Activated naive CD4-positive, alpha-beta T cell treated with anti-CD3 and anti-CD28 coated beads for 36 hours (primary cell): ENCODE measurements around the gene MYO5B. TPM values are rescaled to one million over a fixed set of nuclear protein-coding genes. Genes with fewer than 3 reads are reported as not detected.

Experiments
- CTCF ChIA-PET: fragments of 350-600 bp; sonication (Branson Sonifier 250); formaldehyde crosslinking; loops from one replicate; lab custom pipeline; 2021; ENCODE audit warnings: antibody characterized with exemption; lab: Charles Lee
- DNase-seq: peaks from one replicate; pipeline ENCODE4 v3.0.0-alpha.2; 2020
- H3K27ac Mint-ChIP-seq: one replicate; pipeline ENCODE4 v1.8.0; 2021; ENCODE audit warnings: mild to moderate bottlenecking, mixed read lengths
- H3K27me3 Mint-ChIP-seq: one replicate; pipeline ENCODE4 v1.8.0; 2021; ENCODE audit warnings: low read depth, mixed read lengths
- H3K36me3 Mint-ChIP-seq: one replicate; pipeline ENCODE4 v1.8.0; 2021; ENCODE audit warnings: low read depth, mixed read lengths
- H3K4me1 Mint-ChIP-seq: one replicate; pipeline ENCODE4 v1.8.0; 2021; ENCODE audit warnings: low read depth, mixed read lengths
- H3K4me3 Mint-ChIP-seq: one replicate; pipeline ENCODE4 v1.8.0; 2021; ENCODE audit warnings: mild to moderate bottlenecking, moderate library complexity, mixed read lengths
- H3K9me3 Mint-ChIP-seq: one replicate; pipeline ENCODE4 v1.8.0; 2021; ENCODE audit warnings: mixed read lengths
- intact Hi-C: fragments of 100-400 bp; cut with micrococcal nuclease; formaldehyde crosslinking; loops from one replicate; pipeline ENCODE4 v1.15.1; 2023
- total RNA-seq, 2 experiments: library from RNA; stranded (reverse); gene quantifications; one replicate each; pipeline ENCODE4 v1.2.3, GENCODE V29; 2021

Gene MYO5B
- total RNA-seq, 2 experiments from 2014 or later, result 0.02 to 0.12 TPM

GRCh38 chr18:50162486-50163304 lies 32.3 kb downstream of the MYO5B start:
- H3K4me1 Mint-ChIP-seq, result no peaks in the 10 kb centered on the region
- no peaks in the 10 kb centered on the region for H3K9me3 Mint-ChIP-seq
- H3K27me3 Mint-ChIP-seq, result peaks cover 18% of the 10 kb centered on the region
- no peaks in the 10 kb centered on the region for H3K36me3 Mint-ChIP-seq
- no peak overlapping the region for H3K4me3 Mint-ChIP-seq
- H3K27ac Mint-ChIP-seq, result no peak overlapping the region
- intact Hi-C loops, result no loop called here
- no peak for DNase-seq
- CTCF ChIA-PET, result no interaction called here

DNA sequence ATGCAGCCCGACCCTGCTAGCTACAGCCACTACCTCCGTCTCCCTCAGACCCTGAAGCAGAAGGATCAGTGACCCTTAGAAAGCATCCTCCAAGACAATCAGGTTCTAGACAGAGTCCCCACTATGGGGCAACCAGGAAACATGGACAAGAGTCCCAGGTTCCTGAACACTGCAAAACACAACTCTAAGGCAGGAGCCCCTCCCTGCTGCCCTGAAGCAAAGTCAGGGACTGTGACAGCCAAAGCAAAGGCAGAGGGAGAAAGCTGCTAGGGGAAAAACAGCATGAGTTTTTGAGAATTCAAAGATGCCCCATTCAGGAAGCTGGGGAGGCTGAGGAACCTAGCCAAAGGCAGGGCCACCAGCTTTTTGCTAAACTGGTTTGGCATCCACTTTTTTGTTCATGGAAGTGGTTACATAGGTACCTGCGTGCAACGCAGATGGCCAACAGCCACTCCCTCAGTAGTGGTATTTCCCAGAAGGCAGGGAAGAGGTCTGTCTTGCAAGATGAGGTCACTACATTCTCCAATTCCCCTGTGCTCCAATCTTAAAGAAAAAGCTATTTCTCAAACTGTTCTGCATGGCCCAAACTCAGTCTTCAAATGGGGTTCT lies 33.2 kb downstream of the MYO5B start:
- no peak overlapping the region for H3K27ac Mint-ChIP-seq
- H3K36me3 Mint-ChIP-seq, result no peaks in the 10 kb centered on the region
- H3K4me3 Mint-ChIP-seq, result no peak overlapping the region
- CTCF ChIA-PET, result no interaction called here
- H3K4me1 Mint-ChIP-seq, result no peaks in the 10 kb centered on the region
- no peaks in the 10 kb centered on the region for H3K9me3 Mint-ChIP-seq
- peaks cover 20% of the 10 kb centered on the region for H3K27me3 Mint-ChIP-seq
- no peak for DNase-seq
- intact Hi-C loops, result no loop called here

GRCh38 chr18:50159654-50160046 lies 35.3 kb downstream of the MYO5B start:
- H3K36me3 Mint-ChIP-seq, result no peaks in the 10 kb centered on the region
- no peaks in the 10 kb centered on the region for H3K9me3 Mint-ChIP-seq
- CTCF ChIA-PET, result no interaction called here
- H3K27me3 Mint-ChIP-seq, result peaks cover 14% of the 10 kb centered on the region
- no peak overlapping the region for H3K27ac Mint-ChIP-seq
- H3K4me1 Mint-ChIP-seq, result no peaks in the 10 kb centered on the region
- intact Hi-C loops, result no loop called here
- no peak for DNase-seq
- no peak overlapping the region for H3K4me3 Mint-ChIP-seq

DNA sequence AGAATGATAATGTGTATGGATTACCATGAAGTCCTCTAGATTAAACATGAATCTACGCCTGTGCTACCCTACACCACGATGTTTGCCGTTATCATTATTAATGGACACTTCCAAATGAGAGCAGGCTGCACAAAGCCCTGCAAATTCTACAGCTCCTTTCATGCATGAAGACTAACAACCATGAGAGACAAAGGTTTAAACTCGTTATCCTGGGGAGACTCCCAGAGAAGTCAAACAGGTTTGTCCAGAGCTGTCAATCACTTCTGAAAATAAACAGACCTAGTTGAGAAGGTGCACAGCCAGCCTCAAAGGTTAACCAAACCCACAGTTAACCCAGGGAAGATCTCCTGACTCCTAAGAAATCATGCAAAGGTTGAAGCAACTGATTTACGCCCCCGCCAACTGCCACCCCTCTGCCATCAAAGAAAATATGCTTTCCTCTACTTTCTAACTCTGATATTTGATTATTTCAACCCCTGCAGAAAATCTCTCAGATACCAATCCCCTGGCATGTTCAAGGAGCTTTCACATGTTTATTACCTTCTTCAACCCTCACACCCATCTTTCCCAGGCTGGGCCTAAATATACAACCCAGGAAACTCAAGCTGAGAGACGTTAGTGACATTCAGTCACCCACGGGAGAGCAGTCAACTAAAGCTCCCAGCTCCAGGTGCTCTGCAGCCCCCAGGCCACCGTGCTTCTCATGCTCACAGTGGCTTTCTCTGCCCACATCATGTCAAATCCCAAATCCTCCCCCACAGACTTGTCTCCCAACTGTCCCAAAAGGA lies 35.9 kb downstream of the MYO5B start:
- CTCF ChIA-PET, result no interaction called here

GRCh38 chr18:50155406-50155805 lies 39.5 kb downstream of the MYO5B start:
- intact Hi-C loops, result no loop called here
- Mint-ChIP-seq H3K4me1 (no peaks in the 10 kb centered on the region), H3K4me3 (no peak overlapping the region), H3K9me3 (no peaks in the 10 kb centered on the region), H3K36me3 (no peaks in the 10 kb centered on the region), H3K27ac (no peak overlapping the region), H3K27me3 (peaks cover 4% of the 10 kb centered on the region)
- CTCF ChIA-PET, result interaction anchor here (0.7 to 1.1 kb wide), 2 partner anchors 202 to 283 kb away, joined by 3 read pairs; no protein-coding TSS in a partner anchor
- no peak for DNase-seq

More for the DNA sequence above, 35.9 kb downstream of the MYO5B start:
- no peak overlapping the region for H3K27ac Mint-ChIP-seq
- H3K36me3 Mint-ChIP-seq, result no peaks in the 10 kb centered on the region
- no peak for DNase-seq
- H3K27me3 Mint-ChIP-seq, result peaks cover 13% of the 10 kb centered on the region
- H3K9me3 Mint-ChIP-seq, result no peaks in the 10 kb centered on the region
- intact Hi-C loops, result no loop called here
- H3K4me3 Mint-ChIP-seq, result no peak overlapping the region
- no peaks in the 10 kb centered on the region for H3K4me1 Mint-ChIP-seq

DNA sequence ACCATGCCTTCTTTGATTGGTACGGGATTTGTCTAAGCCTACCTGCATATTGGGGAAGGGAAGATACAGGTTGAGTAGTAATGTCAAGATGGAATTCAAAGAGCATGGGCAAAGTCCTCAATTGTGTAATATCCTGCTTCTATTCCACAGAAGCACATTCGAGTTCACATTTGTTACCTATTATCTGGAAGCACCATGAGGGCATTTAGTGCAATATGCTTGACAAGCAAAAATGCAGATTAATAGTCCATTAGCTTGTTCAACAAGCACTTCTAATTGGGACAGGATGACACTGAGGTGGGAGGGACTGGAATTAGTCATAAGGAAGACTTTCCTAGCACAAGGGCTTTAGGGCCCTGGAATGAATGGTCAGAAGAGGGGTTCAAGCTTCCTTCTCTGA lies 40.5 kb downstream of the MYO5B start:
- H3K9me3 Mint-ChIP-seq, result no peaks in the 10 kb centered on the region
- H3K36me3 Mint-ChIP-seq, result no peaks in the 10 kb centered on the region
- CTCF ChIA-PET, result interaction anchor here (0.9 to 1.1 kb wide), 2 partner anchors 35 to 203 kb away, joined by 3 read pairs; no protein-coding TSS in a partner anchor
- no peaks in the 10 kb centered on the region for H3K4me1 Mint-ChIP-seq
- intact Hi-C loops, result no loop called here
- no peak overlapping the region for H3K4me3 Mint-ChIP-seq
- no peak overlapping the region for H3K27ac Mint-ChIP-seq
- no peak for DNase-seq
- H3K27me3 Mint-ChIP-seq, result peaks cover 4% of the 10 kb centered on the region

DNA sequence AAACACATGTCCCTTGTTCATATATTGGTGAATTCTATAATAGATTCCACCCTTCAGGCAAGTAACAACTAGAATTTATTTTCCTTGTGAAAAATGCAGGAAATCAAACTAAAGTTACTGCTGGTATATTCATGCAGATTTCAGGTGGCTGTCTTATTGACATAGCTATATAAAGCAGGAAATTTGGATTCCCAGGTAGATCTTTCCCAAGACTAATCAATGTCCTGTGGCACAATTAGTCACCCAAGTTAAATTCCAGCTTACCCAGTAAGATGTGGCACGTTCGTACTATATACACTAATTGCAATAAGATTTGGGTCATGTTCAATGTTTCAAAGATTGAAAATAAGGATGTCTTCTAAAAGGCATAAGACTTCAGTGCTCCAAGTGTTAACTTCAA lies 42.0 kb downstream of the MYO5B start:
- intact Hi-C loops, result no loop called here
- Mint-ChIP-seq H3K36me3 (no peaks in the 10 kb centered on the region), H3K4me1 (no peaks in the 10 kb centered on the region), H3K27me3 (peaks cover 2% of the 10 kb centered on the region), H3K9me3 (no peaks in the 10 kb centered on the region), H3K27ac (no peak overlapping the region), H3K4me3 (no peak overlapping the region)
- CTCF ChIA-PET, result no interaction called here
- no peak for DNase-seq

GRCh38 chr18:50151926-50152325 lies 43.0 kb downstream of the MYO5B start:
- DNase-seq, result no peak
- CTCF ChIA-PET, result interaction anchor here (1.0 kb wide), 1 partner anchor 15 kb away, joined by 3 read pairs; no protein-coding TSS in a partner anchor
- intact Hi-C loops, result no loop called here
- H3K27me3 Mint-ChIP-seq, result peaks cover 4% of the 10 kb centered on the region
- no peaks in the 10 kb centered on the region for H3K36me3 Mint-ChIP-seq
- H3K4me3 Mint-ChIP-seq, result no peak overlapping the region
- no peak overlapping the region for H3K27ac Mint-ChIP-seq
- H3K4me1 Mint-ChIP-seq, result no peaks in the 10 kb centered on the region
- H3K9me3 Mint-ChIP-seq, result no peaks in the 10 kb centered on the region

DNA sequence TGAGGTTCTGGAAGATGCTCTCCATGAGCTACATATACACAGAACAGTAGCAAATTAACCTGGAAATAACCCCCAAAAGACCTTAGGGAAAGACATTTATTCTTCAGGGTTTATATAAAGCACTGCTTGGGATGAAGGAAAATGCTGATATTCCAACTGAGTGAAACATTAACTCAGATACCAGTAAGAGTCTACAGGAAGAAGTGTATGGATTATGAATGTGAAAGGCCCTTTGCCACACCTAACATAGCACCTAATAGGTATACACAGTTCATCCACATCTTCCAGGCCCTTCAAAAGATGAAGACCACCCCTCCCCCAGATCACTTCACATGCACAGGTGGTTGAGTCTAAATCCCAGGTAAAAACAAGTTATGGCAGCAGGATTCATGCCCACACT lies 50.4 kb downstream of the MYO5B start:
- no peaks in the 10 kb centered on the region for H3K4me1 Mint-ChIP-seq
- no peak overlapping the region for H3K27ac Mint-ChIP-seq
- H3K9me3 Mint-ChIP-seq, result no peaks in the 10 kb centered on the region
- H3K4me3 Mint-ChIP-seq, result no peak overlapping the region
- CTCF ChIA-PET, result no interaction called here
- intact Hi-C loops, result no loop called here
- DNase-seq, result no peak
- H3K27me3 Mint-ChIP-seq, result peaks cover 11% of the 10 kb centered on the region
- no peaks in the 10 kb centered on the region for H3K36me3 Mint-ChIP-seq

- no peaks in the 10 kb centered on the region for H3K4me1 Mint-ChIP-seq
- intact Hi-C loops, result no loop called here
- no peak overlapping the region for H3K27ac Mint-ChIP-seq
- no peak overlapping the region for H3K4me3 Mint-ChIP-seq
- no peaks in the 10 kb centered on the region for H3K9me3 Mint-ChIP-seq
- peaks cover 11% of the 10 kb centered on the region for H3K27me3 Mint-ChIP-seq
- no peak for DNase-seq
- CTCF ChIA-PET, result no interaction called here
- no peaks in the 10 kb centered on the region for H3K36me3 Mint-ChIP-seq
Observed at GRCh38 chr18:50143886-50144285, 51.1 kb downstream of the MYO5B start.

DNA sequence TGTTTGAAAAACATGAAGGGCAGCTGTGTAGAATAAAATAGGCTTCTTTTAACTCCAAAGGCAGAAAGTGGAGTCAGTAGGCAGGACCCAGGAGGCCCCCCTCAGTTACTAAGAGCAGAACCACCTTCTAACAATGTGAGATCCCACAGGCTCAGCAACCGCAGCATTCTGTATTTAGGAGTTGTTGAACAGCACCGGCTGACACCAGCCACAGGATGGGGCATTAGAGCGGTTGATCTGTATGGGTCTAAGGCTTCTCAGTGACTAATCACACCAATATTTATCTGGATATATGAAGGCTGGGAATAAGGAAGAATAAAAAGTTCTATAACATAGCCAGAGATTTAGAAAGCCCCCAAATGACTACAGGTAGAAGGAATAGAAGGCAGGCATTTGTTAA lies 51.7 kb downstream of the MYO5B start:
- CTCF ChIA-PET, result interaction anchor here (0.6 to 0.9 kb wide), 2 partner anchors 62 to 638 kb away, joined by 3 to 5 read pairs; no protein-coding TSS in a partner anchor
- intact Hi-C loops, result no loop called here
- peaks cover 11% of the 10 kb centered on the region for H3K27me3 Mint-ChIP-seq
- no peaks in the 10 kb centered on the region for H3K4me1 Mint-ChIP-seq
- no peak for DNase-seq
- H3K27ac Mint-ChIP-seq, result no peak overlapping the region
- no peak overlapping the region for H3K4me3 Mint-ChIP-seq
- H3K36me3 Mint-ChIP-seq, result no peaks in the 10 kb centered on the region
- no peaks in the 10 kb centered on the region for H3K9me3 Mint-ChIP-seq

- Mint-ChIP-seq H3K4me3 (no peak overlapping the region), H3K36me3 (no peaks in the 10 kb centered on the region), H3K27me3 (peaks cover 13% of the 10 kb centered on the region), H3K9me3 (no peaks in the 10 kb centered on the region), H3K27ac (no peak overlapping the region), H3K4me1 (no peaks in the 10 kb centered on the region)
- DNase-seq, result no peak
- CTCF ChIA-PET, result interaction anchor here (0.9 to 1.1 kb wide), 2 partner anchors 53 to 63 kb away, joined by 3 read pairs; partner anchors contain the start of gene MYO5B
- intact Hi-C loops, result no loop called here
Observed at GRCh38 chr18:50142441-50143120, 52.4 kb downstream of the MYO5B start.
